CD14-positive monocyte (primary cell): ENCODE data around the gene C1QC. TPM values are rescaled to one million over a fixed set of nuclear protein-coding genes. Genes with fewer than 3 reads are reported as not detected.

ENCODE experiments used
- DNase-seq, 3 donors: peaks; one replicate each; pipeline ENCODE4 v3.0.0-alpha.2; 2011 to 2022
- H2AFZ ChIP-seq: 2 replicates; pipeline ENCODE4 v1.6.0; 2012; ENCODE audit warnings: mild to moderate bottlenecking, low read depth, low read length, inconsistent platforms; ENCODE audit not compliant: insufficient read depth, poor library complexity, severe bottlenecking
- H3K27ac ChIP-seq, 2 donors: 1 replicate in 1 of 2; 2 replicates in 1 of 2; pipeline ENCODE4 v1.5.1; 2012 to 2013; ENCODE audit warnings: low read length in 2 of 2, control low read depth in 1 of 2, inconsistent platforms in 1 of 2, low read depth in 1 of 2, mild to moderate bottlenecking in 1 of 2
- H3K27me3 ChIP-seq, 2 donors: one replicate each; pipeline versions ENCODE4 v1.6.0 to v1.6.1; 2011 to 2013; ENCODE audit warnings: low read length in 2 of 2; ENCODE audit not compliant: control insufficient read depth in 2 of 2, insufficient read depth in 2 of 2
- H3K36me3 ChIP-seq, 2 donors: replicated peaks in 1 of 2; 1 replicate in 1 of 2; 2 replicates in 1 of 2; pipeline versions ENCODE4 v1.5.1 to v1.6.1; 2012 to 2013; ENCODE audit warnings: low read length in 2 of 2, control low read depth in 1 of 2, inconsistent platforms in 1 of 2, mild to moderate bottlenecking in 1 of 2; ENCODE audit not compliant: insufficient read depth in 2 of 2, control insufficient read depth in 1 of 2
- H3K4me1 ChIP-seq, 2 donors: 1 replicate in 1 of 2; 2 replicates in 1 of 2; pipeline versions ENCODE4 v1.5.1 to v1.6.1; 2012 to 2013; ENCODE audit warnings: low read length in 2 of 2, control low read depth in 1 of 2, inconsistent platforms in 1 of 2, mild to moderate bottlenecking in 1 of 2, moderate library complexity in 1 of 2; ENCODE audit not compliant: insufficient read depth in 2 of 2, control insufficient read depth in 1 of 2
- H3K4me2 ChIP-seq: replicated peaks from 2 replicates; pipeline ENCODE3; 2012; ENCODE audit warnings: low read length, moderate library complexity, mild to moderate bottlenecking; ENCODE audit not compliant: poor library complexity, severe bottlenecking; ENCODE audit errors: extremely low read depth
- H3K4me3 ChIP-seq, 3 experiments: fragments of 200-600 bp in 1 of 3; sonication (generic) in 1 of 3; replicated peaks in 1 of 3; 1 replicate in 2 of 3; 2 replicates in 1 of 3; pipeline ENCODE4 v1.5.1; 2011 to 2013; ENCODE audit warnings: low read length in 3 of 3, mild to moderate bottlenecking in 3 of 3, control low read depth in 2 of 3, low read depth in 2 of 3, inconsistent platforms in 1 of 3, moderate library complexity in 1 of 3
- H3K79me2 ChIP-seq: 2 replicates; pipeline ENCODE4 v1.6.0; 2012; ENCODE audit warnings: mild to moderate bottlenecking, control low read depth, inconsistent platforms, low read length, moderate library complexity; ENCODE audit not compliant: insufficient read depth
- H3K9ac ChIP-seq: 2 replicates; pipeline ENCODE4 v1.6.0; 2017; ENCODE audit warnings: low read length, mild to moderate bottlenecking; ENCODE audit not compliant: insufficient read depth, poor library complexity, severe bottlenecking
- H3K9me3 ChIP-seq, 2 donors: replicated peaks in 1 of 2; 1 replicate in 1 of 2; 2 replicates in 1 of 2; pipeline versions ENCODE4 v1.5.1 to v1.6.1; 2012 to 2013; ENCODE audit warnings: low read length in 2 of 2, control low read depth in 1 of 2; ENCODE audit not compliant: control insufficient read depth in 1 of 2, insufficient read depth in 1 of 2
- H4K20me1 ChIP-seq: 2 replicates; pipeline ENCODE4 v1.6.0; 2012; ENCODE audit warnings: mild to moderate bottlenecking, low read length, control low read depth, moderate library complexity; ENCODE audit not compliant: insufficient read depth
- H3K27ac Mint-ChIP-seq, 7 donors: one replicate each; pipeline ENCODE4 v1.8.0; 2020; ENCODE audit warnings: mild to moderate bottlenecking in 7 of 7, mixed read lengths in 7 of 7, moderate library complexity in 6 of 7, inconsistent platforms in 2 of 7
- H3K27me3 Mint-ChIP-seq, 3 donors: one replicate each; pipeline ENCODE4 v1.8.0; 2021 to 2022; ENCODE audit warnings: low read depth in 3 of 3, mild to moderate bottlenecking in 3 of 3, mixed read lengths in 3 of 3, moderate library complexity in 3 of 3, inconsistent platforms in 1 of 3
- H3K36me3 Mint-ChIP-seq, 2 donors: one replicate each; pipeline ENCODE4 v1.8.0; 2020; ENCODE audit warnings: mixed read lengths in 2 of 2, inconsistent platforms in 1 of 2, mild to moderate bottlenecking in 1 of 2
- H3K4me1 Mint-ChIP-seq: one replicate; pipeline ENCODE4 v1.8.0; 2020; ENCODE audit warnings: mild to moderate bottlenecking, mixed read lengths
- H3K4me3 Mint-ChIP-seq, 2 donors: one replicate each; pipeline ENCODE4 v1.8.0; 2020; ENCODE audit warnings: mild to moderate bottlenecking in 2 of 2, mixed read lengths in 2 of 2, moderate library complexity in 1 of 2
- H3K9me3 Mint-ChIP-seq, 7 donors: one replicate each; pipeline ENCODE4 v1.8.0; 2020 to 2022; ENCODE audit warnings: mixed read lengths in 7 of 7, mild to moderate bottlenecking in 6 of 7, moderate library complexity in 6 of 7, inconsistent platforms in 2 of 7
- CTCF ChIP-seq: fragments of 200-600 bp; IDR thresholded peaks from one replicate; pipeline ENCODE4 v1.8.0; 2022; ENCODE audit warnings: antibody characterized with exemption, mild to moderate bottlenecking
- WGBS: methylation state at CpG from one replicate; pipeline ENCODE4 v1.1.5; 2013; ENCODE audit warnings: missing lambda C conversion rate; ENCODE audit not compliant: insufficient coverage; 5-methylcytosine and 5-hydroxymethylcytosine counted together
- intact Hi-C, 2 donors: fragments of 100-400 bp; cut with micrococcal nuclease; formaldehyde crosslinking; loops; one replicate each; pipeline versions ENCODE4 v1.15.0 to v1.15.1; 2023
- polyA plus RNA-seq, 3 donors: library from polyadenylated mRNA; depleted of rRNA in 1 of 3; unstranded in 2 of 3; stranded (reverse) in 1 of 3; fragments of 300-500 nt in 2 of 3; fragments of >200 nt in 1 of 3; fragmentation: Illumina TruSeq in 2 of 3; gene quantifications; 1 replicate in 2 of 3; 2 replicates in 1 of 3; pipeline ENCODE4 v1.2.3, GENCODE V29; 2012 to 2021

The C1QC gene
- polyA plus RNA-seq, 3 donors = 0.74 to 3.6 (median 0.85) TPM

GRCh38 chr1:22606161-22606560 lies 37.3 kb upstream of the C1QC start:
- peak overlapping the region in 1 of 2 donors; percentile 6 for H3K4me3 Mint-ChIP-seq
- no peak overlapping the region for H3K9ac ChIP-seq
- H3K9me3 ChIP-seq = no peaks in the 10 kb centered on the region
- H3K36me3 ChIP-seq = no peaks in the 10 kb centered on the region
- H3K27me3 ChIP-seq = peaks cover 0 to 3% of the 10 kb centered on the region in 2 donors
- H3K27ac Mint-ChIP-seq = no peak overlapping the region
- H3K4me1 ChIP-seq = no peaks in the 10 kb centered on the region
- no CpG with 5 or more reads among the region's 4 CpGs for WGBS
- H3K4me1 Mint-ChIP-seq = no peaks in the 10 kb centered on the region
- H3K27ac ChIP-seq = no peak overlapping the region
- H3K4me3 ChIP-seq = no peak overlapping the region
- TF ChIP-seq CTCF = no peak
- H4K20me1 ChIP-seq = no peaks in the 10 kb centered on the region
- H3K9me3 Mint-ChIP-seq = no peaks in the 10 kb centered on the region
- intact Hi-C loops = no loop called here
- peaks cover 13 to 28% (median 19%) of the 10 kb centered on the region in 3 donors for H3K27me3 Mint-ChIP-seq
- H3K36me3 Mint-ChIP-seq = no peaks in the 10 kb centered on the region
- no peaks in the 10 kb centered on the region for H3K79me2 ChIP-seq
- H2AFZ ChIP-seq = no peak overlapping the region
- no peak overlapping the region for H3K4me2 ChIP-seq
- no peak for DNase-seq

GRCh38 chr1:22607154-22607553 lies 36.3 kb upstream of the C1QC start:
- Mint-ChIP-seq H3K36me3 (no peaks in the 10 kb centered on the region), H3K4me1 (no peaks in the 10 kb centered on the region), H3K27me3 (peaks cover 13 to 28% (median 19%) of the 10 kb centered on the region in 3 donors), H3K4me3 (no peak overlapping the region), H3K9me3 (no peaks in the 10 kb centered on the region), H3K27ac (no peak overlapping the region)
- no peak for DNase-seq
- WGBS = 10% methylated on average over 10 of the region's 10 CpGs
- Histone ChIP-seq H3K4me3 (no peak overlapping the region), H3K9me3 (no peaks in the 10 kb centered on the region), H3K4me2 (no peak overlapping the region), H3K79me2 (no peaks in the 10 kb centered on the region), H3K9ac (no peak overlapping the region), H2AFZ (no peak overlapping the region), H3K4me1 (no peaks in the 10 kb centered on the region), H3K36me3 (no peaks in the 10 kb centered on the region), H3K27ac (no peak overlapping the region), H4K20me1 (no peaks in the 10 kb centered on the region), H3K27me3 (peaks cover 0 to 3% of the 10 kb centered on the region in 2 donors)
- intact Hi-C loops = no loop called here
- TF ChIP-seq CTCF = no peak
